GM18907 (cell line): ENCODE data around the gene ZNF558.
"Not testable (repeated sequence)": the region's sequence is repeated elsewhere in the genome, so short reads cannot be mapped to it uniquely, and the experiment has no call there.

Experiments used
- ATAC-seq: cut with Tn5 transposase; IDR thresholded peaks from one replicate; pipeline ENCODE4 v1.9.1; 2021; ENCODE audit warnings: mild to moderate bottlenecking, moderate library complexity; ENCODE audit not compliant: unreplicated experiment

Gene ZNF558

GRCh38 chr19:8811315-8812172 lies 20.6 kb downstream of the ZNF558 start:
- no peak for ATAC-seq

- no peak for ATAC-seq
Observed at GRCh38 chr19:8806661-8807060, 25.4 kb downstream of the ZNF558 start.

GRCh38 chr19:8794823-8795222 lies 37.3 kb downstream of the ZNF558 start:
- no peak for ATAC-seq

GRCh38 chr19:8773587-8773986 lies 58.5 kb downstream of the ZNF558 start:
- ATAC-seq, result not testable (repeated sequence)

GRCh38 chr19:8769265-8769664 lies 62.8 kb downstream of the ZNF558 start:
- ATAC-seq, result not testable (repeated sequence)

- not testable (repeated sequence) for ATAC-seq
Observed at GRCh38 chr19:8767257-8767656, 64.8 kb downstream of the ZNF558 start.
